ENCODE measurements around the gene ANKRD22.

- TF ChIP-seq CTCF (IDR thresholded peaks at IDR 0.05; ENCODE audit: low read depth, low read length, missing input control) (no peak), RAD21 (IDR thresholded peaks at IDR 0.05) (no peak)
These were observed 20.9 kb downstream of the ANKRD22 start for GRCh38 chr10:88830643-88831268.

Measured in liver (tissue), 3 donors.